ENCODE measurements around the gene NLGN3.
A peak's percentile ranks its signal among the peaks of the same experiment; 100 is the strongest.

NLGN3 gene

GRCh38 chrX:71144651-71145050 is at the start of gene NLGN3:
NLGN3 (plus strand) TSS chrX:71144841; CDS start chrX:71147750, 2,909 bp downstream.
- DNase-seq (ENCODE audit: low read depth in 2 of 2, low spot score in 1 of 2) = no peak

- no peak for DNase-seq (ENCODE audit: low read depth in 2 of 2, low spot score in 1 of 2)
Measured at GRCh38 chrX:71095033-71095432, 49.6 kb upstream of the NLGN3 start.

DNA sequence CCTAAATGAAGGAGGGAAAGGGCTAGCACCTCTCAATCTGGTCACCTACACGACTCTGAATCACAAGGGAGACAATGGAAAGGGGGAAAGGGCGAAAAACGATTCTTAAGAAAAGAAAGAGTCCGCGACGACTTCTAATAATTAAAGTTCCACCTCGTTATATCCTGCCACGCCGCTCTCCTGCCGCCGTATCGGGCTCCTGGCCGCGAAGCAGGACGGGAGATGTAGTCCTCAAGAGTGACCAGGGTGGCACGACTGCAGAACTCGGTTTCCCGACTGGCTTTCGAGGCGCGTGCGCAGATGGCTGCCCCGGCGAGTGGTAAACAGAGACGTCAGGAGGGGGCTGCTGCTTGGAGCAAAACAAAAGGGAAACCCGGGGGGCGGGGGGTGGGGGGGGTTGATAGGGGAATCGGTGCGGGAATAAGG is 49.1 kb upstream of the NLGN3 start, which contains the start of gene FOXO4:
TSS of gene FOXO4 (plus strand) at position 297 of the 426 bp plus-strand sequence. CDS start 678 bp downstream, outside the sequence.
- peak; percentile 73 to 79 for DNase-seq (ENCODE audit: low read depth in 2 of 2, low spot score in 1 of 2)

GRCh38 chrX:71095981-71096759 is 48.5 kb upstream of the NLGN3 start:
- no peak for DNase-seq (ENCODE audit: low read depth in 2 of 2, low spot score in 1 of 2)

DNA sequence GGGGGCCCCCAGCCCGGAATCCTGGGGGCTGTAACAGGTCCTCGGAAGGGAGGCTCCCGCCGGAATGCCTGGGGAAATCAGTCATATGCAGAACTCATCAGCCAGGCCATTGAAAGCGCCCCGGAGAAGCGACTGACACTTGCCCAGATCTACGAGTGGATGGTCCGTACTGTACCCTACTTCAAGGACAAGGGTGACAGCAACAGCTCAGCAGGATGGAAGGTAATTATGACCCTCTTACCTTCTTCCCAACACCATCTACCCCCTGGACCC is 47.9 kb upstream of the NLGN3 start:
- no peak for DNase-seq (ENCODE audit: low read depth in 2 of 2, low spot score in 1 of 2)

GRCh38 chrX:71098302-71098701 is 46.3 kb upstream of the NLGN3 start:
- peak; percentile 43 to 63 for DNase-seq (ENCODE audit: low read depth in 2 of 2, low spot score in 1 of 2)

DNA sequence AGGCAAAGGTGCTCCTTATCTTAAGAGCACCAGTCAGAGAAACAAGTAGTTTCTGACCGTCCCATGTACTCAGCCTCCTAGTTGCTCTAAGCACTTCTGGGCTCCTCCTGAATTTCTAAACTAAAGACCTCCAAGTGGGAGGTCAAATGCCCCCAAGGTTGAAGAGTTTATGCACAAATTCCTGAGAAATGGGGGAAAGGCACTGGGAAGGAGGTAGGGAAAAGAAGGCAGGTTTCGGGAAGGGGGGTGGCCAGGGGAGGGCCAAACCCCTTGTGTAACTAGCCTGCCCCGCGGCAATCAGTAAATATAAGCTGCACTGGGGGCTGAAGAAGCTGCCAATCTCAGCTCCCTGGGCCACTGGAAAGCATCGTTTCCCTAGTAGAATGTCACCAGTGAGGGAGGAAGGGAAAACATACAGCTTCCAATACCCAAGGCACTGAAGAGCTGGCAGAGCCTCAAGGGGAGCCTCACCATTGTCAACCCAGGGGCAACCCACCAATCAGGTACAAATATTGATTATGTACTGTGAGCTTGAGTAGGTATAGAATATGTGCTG is 45.6 kb upstream of the NLGN3 start:
- DNase-seq (ENCODE audit: low read depth in 2 of 2, low spot score in 1 of 2) = no peak

- no peak for DNase-seq (ENCODE audit: low read depth in 2 of 2, low spot score in 1 of 2)
Measured at GRCh38 chrX:71099736-71100135, 44.9 kb upstream of the NLGN3 start.

DNA sequence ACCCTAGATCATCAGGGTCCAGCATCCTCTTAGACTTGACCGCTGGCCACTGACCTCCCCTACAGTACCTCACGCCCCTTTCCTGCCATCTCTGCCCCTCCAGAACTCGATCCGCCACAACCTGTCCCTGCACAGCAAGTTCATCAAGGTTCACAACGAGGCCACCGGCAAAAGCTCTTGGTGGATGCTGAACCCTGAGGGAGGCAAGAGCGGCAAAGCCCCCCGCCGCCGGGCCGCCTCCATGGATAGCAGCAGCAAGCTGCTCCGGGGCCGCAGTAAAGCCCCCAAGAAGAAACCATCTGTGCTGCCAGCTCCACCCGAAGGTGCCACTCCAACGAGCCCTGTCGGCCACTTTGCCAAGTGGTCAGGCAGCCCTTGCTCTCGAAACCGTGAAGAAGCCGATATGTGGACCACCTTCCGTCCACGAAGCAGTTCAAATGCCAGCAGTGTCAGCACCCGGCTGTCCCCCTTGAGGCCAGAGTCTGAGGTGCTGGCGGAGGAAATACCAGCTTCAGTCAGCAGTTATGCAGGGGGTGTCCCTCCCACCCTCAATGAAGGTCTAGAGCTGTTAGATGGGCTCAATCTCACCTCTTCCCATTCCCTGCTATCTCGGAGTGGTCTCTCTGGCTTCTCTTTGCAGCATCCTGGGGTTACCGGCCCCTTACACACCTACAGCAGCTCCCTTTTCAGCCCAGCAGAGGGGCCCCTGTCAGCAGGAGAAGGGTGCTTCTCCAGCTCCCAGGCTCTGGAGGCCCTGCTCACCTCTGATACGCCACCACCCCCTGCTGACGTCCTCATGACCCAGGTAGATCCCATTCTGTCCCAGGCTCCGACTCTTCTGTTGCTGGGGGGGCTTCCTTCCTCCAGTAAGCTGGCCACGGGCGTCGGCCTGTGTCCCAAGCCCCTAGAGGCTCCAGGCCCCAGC is 43.8 kb upstream of the NLGN3 start:
- no peak for DNase-seq (ENCODE audit: low read depth in 2 of 2, low spot score in 1 of 2)

GRCh38 chrX:71102292-71102691 is 42.3 kb upstream of the NLGN3 start:
- no peak for DNase-seq (ENCODE audit: low read depth in 2 of 2, low spot score in 1 of 2)

- peak in 1 of 2 donors; percentile 47 for DNase-seq (ENCODE audit: low read depth in 2 of 2, low spot score in 1 of 2)
Measured at GRCh38 chrX:71103110-71103983, 41.3 kb upstream of the NLGN3 start.

- DNase-seq (ENCODE audit: low read depth in 2 of 2, low spot score in 1 of 2) = no peak
Measured at GRCh38 chrX:71105628-71106027, 39.0 kb upstream of the NLGN3 start.

DNA sequence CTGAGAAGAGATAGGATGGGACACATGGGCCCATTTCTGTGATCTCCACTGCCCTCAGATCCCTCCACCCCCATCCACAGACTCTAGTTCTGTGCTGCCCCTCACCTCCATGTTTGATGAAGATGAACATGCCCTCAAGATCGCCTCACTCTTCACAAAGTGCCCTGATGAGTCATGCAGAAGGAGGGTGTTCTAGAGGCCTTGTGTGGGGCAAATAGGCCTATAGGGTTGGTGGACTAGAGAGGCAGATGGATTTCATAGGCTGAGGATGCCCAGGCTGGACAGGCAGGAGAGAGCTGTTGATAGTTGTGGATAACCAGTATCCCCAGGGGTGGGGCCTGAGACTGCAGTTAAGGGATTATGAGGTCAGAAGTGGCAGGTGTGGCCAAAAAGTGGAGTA is 38.2 kb upstream of the NLGN3 start, which contains the start of gene CXorf65:
TSS of gene CXorf65 (minus strand) at position 314 of the 400 bp plus-strand sequence. CDS start at position 130, 184 bp downstream.
- no peak for DNase-seq (ENCODE audit: low read depth in 2 of 2, low spot score in 1 of 2)

DNA sequence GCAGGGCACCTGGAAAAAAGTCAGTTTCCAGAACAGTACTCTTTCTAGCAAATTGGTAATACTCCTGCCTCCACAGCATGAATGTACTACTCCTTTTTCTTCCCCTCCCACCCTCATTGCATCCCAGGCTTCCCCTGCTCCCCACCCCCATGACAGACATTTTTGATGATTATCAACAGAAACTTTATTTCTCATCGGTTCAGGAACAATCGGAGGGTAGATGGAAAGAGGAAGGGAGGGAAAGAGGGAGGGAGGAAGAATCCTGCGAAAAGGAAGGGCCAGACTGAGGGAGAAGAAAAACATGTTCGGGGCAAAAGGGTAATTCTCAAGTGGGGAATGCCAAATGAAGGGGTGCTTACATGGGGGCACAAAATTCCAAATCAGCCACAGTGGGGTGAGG is 37.4 kb upstream of the NLGN3 start:
- DNase-seq (ENCODE audit: low read depth in 2 of 2, low spot score in 1 of 2) = no peak

- DNase-seq (ENCODE audit: low read depth in 2 of 2, low spot score in 1 of 2) = no peak
Measured at GRCh38 chrX:71107762-71108360, 36.8 kb upstream of the NLGN3 start.

- DNase-seq (ENCODE audit: low read depth in 2 of 2, low spot score in 1 of 2) = no peak
Measured at GRCh38 chrX:71109051-71109450, 35.6 kb upstream of the NLGN3 start.

DNA sequence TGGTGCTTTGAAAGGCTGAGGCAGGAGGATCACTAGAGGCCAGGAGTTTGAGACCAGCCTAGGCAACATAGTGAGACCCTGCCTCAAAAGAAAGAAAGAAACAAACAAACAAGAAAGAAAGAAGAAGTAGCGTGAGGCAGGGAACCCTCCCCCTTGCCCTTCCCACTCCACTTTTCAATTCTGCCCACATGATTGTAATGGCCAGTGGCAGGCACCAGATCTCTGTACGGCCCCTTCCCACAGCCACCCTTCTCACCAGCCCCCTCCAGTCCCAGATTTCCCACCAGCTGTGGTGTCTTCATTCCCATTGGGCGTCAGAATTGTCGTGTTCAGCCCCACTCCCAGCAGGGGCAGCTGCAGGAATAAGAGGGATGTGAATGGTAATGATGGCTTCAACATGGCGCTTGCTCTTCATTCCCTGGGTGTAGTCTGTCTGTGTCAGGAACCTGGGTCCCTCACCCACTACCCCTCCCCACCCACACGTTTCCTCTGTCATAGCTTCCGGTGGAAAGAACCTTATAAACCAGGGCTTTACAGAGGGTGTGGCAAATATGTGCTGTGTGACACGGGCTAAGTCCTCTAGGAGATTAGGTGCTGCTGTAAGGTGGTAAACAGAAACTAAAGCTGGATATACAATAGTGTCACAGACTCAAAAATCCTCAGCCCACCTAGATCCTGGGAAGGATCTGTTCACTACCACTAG is 33.3 kb upstream of the NLGN3 start, which contains the start of gene IL2RG:
TSS of gene IL2RG (minus strand) at position 437 of the 703 bp plus-strand sequence. CDS start at position 399, 38 bp downstream.
- DNase-seq (ENCODE audit: low read depth in 2 of 2, low spot score in 1 of 2) = peak; percentile 54 to 70

DNA sequence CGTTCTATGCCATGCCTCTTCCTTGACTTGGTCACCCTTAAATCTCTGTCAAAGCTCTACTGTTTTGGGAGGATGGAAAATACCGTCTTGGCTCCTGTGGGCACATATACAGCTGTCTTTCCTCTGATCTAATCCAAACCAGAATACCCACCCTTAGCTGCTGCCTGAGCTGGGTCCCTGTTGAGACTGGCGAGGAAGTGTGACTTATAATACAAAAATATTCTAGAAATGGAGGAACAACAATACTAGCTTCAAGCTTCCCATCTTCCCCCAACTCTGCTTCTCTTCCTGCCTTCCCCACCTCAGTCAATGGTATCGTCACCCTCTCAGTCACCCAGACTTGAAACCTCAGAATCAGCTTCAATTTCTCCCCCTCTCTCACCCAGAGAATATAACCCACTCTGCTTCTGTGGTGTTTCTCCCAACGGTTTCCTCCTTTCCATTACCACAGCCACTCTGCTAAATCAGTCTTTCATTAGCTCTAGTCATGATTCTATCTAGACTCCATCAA is 32.7 kb upstream of the NLGN3 start:
- DNase-seq (ENCODE audit: low read depth in 2 of 2, low spot score in 1 of 2) = no peak

- DNase-seq (ENCODE audit: low read depth in 2 of 2, low spot score in 1 of 2) = no peak
Measured at GRCh38 chrX:71117358-71117757, 27.3 kb upstream of the NLGN3 start.
